Calu3 (cell line): ENCODE data around the gene FOXL2. TPM values are rescaled to one million over a fixed set of nuclear protein-coding genes. Genes with fewer than 3 reads are reported as not detected.
A peak's percentile ranks its signal among the peaks of the same experiment; 100 is the strongest.

Experiments used
- BruUV-seq: library from RNA; stranded (reverse); fragments of 400-500 nt; replicated peaks from 2 replicates; lab custom pipeline; 2021; lab: Mats Ljungman, UMichigan
- CTCF ChIA-PET: fragments of 300-600 bp; sonication (Branson Sonifier 250); formaldehyde crosslinking; loops from one replicate; lab custom pipeline; 2022; ENCODE audit warnings: antibody characterized with exemption; lab: Charles Lee
- DNase-seq: peaks from one replicate; pipeline ENCODE4 v3.0.0; 2022
- H3K27ac Mint-ChIP-seq: one replicate; pipeline ENCODE4 v1.8.0; 2022; ENCODE audit warnings: mixed read lengths; ENCODE audit not compliant: unreplicated experiment
- H3K27me3 Mint-ChIP-seq: one replicate; pipeline ENCODE4 v1.8.0; 2022; ENCODE audit warnings: mixed read lengths; ENCODE audit not compliant: unreplicated experiment
- H3K36me3 Mint-ChIP-seq: one replicate; pipeline ENCODE4 v1.8.0; 2022; ENCODE audit warnings: mild to moderate bottlenecking, moderate library complexity, mixed read lengths; ENCODE audit not compliant: insufficient read depth, unreplicated experiment
- H3K4me1 Mint-ChIP-seq: one replicate; pipeline ENCODE4 v1.8.0; 2022; ENCODE audit warnings: mild to moderate bottlenecking, low read depth, mixed read lengths; ENCODE audit not compliant: unreplicated experiment
- H3K4me3 Mint-ChIP-seq: one replicate; pipeline ENCODE4 v1.8.0; 2022; ENCODE audit warnings: mild to moderate bottlenecking, low read depth, moderate library complexity, mixed read lengths; ENCODE audit not compliant: unreplicated experiment
- H3K9me3 Mint-ChIP-seq: one replicate; pipeline ENCODE4 v1.8.0; 2022; ENCODE audit warnings: low read depth, mixed read lengths; ENCODE audit not compliant: unreplicated experiment
- CTCF ChIP-seq: fragments of 200-600 bp; IDR thresholded peaks from one replicate; pipeline ENCODE4 v1.8.0; 2022; ENCODE audit warnings: antibody characterized with exemption; ENCODE audit not compliant: unreplicated experiment
- intact Hi-C: fragments of 100-400 bp; cut with micrococcal nuclease; formaldehyde crosslinking; loops from one replicate; pipeline ENCODE4 v1.10.0; 2022; ENCODE audit not compliant: unreplicated experiment
- total RNA-seq: library from RNA; stranded (reverse); gene quantifications from 2 replicates; pipeline ENCODE4 v1.2.3, GENCODE V29; 2022

The FOXL2 gene
- total RNA-seq, 1 experiment from 2014 or later: 0.42 TPM

- Mint-ChIP-seq H3K27me3 (no peaks in the 10 kb centered on the region), H3K4me1 (peaks cover 19% of the 10 kb centered on the region), H3K9me3 (no peaks in the 10 kb centered on the region), H3K27ac (peak overlapping the region; percentile 53), H3K36me3 (peaks cover 18% of the 10 kb centered on the region), H3K4me3 (peak overlapping the region; percentile 71)
- intact Hi-C loops: loop anchor here (1.0 kb wide), 5 partner anchors 52 to 322 kb away; partner anchors contain the start of genes CEP70 and PIK3CB
- CTCF ChIA-PET: interaction anchor here (0.5 to 2.7 kb wide), 61 partner anchors 7 to 1968 kb away, joined by 3 to 94 read pairs (median 5); partner anchors contain the start of genes CEP70, FAIM and PIK3CB
- no TSS peak for BruUV-seq
- DNase-seq: peak; percentile 99
- peak; percentile 94 for TF ChIP-seq CTCF
Observed at GRCh38 chr3:138915503-138916498, 31.1 kb downstream of the FOXL2 start.

GRCh38 chr3:138914870-138915502 lies 32.0 kb downstream of the FOXL2 start:
- no peak for DNase-seq
- TF ChIP-seq CTCF: no peak
- Mint-ChIP-seq H3K4me3 (peak overlapping the region; percentile 71), H3K27me3 (no peaks in the 10 kb centered on the region), H3K9me3 (no peaks in the 10 kb centered on the region), H3K4me1 (peaks cover 19% of the 10 kb centered on the region), H3K36me3 (peaks cover 18% of the 10 kb centered on the region), H3K27ac (peak overlapping the region; percentile 53)
- intact Hi-C loops: loop anchor here (1.0 kb wide), 4 partner anchors 52 to 216 kb away; partner anchors contain the start of gene PIK3CB
- BruUV-seq: TSS peak; percentile 33
- CTCF ChIA-PET: interaction anchor here (0.6 to 2.7 kb wide), 51 partner anchors 8 to 1967 kb away, joined by 3 to 94 read pairs (median 6); partner anchors contain the start of genes CEP70, FAIM and PIK3CB

- Mint-ChIP-seq H3K4me3 (no peak overlapping the region), H3K36me3 (peaks cover 18% of the 10 kb centered on the region), H3K9me3 (no peaks in the 10 kb centered on the region), H3K27ac (no peak overlapping the region), H3K4me1 (peaks cover 19% of the 10 kb centered on the region), H3K27me3 (no peaks in the 10 kb centered on the region)
- TF ChIP-seq CTCF: no peak
- no peak for DNase-seq
- intact Hi-C loops: no loop called here
- no TSS peak for BruUV-seq
- CTCF ChIA-PET: interaction anchor here (2.3 kb wide), 1 partner anchor 51 kb away, joined by 5 read pairs; no protein-coding TSS in a partner anchor
Observed at GRCh38 chr3:138913766-138914165, 33.2 kb downstream of the FOXL2 start.

GRCh38 chr3:138912237-138912636 lies 34.7 kb downstream of the FOXL2 start:
- H3K9me3 Mint-ChIP-seq: no peaks in the 10 kb centered on the region
- H3K36me3 Mint-ChIP-seq: peaks cover 18% of the 10 kb centered on the region
- TF ChIP-seq CTCF: no peak
- DNase-seq: no peak
- CTCF ChIA-PET: interaction anchor here (1.0 to 1.8 kb wide), 3 partner anchors 11 to 210 kb away, joined by 3 to 5 read pairs (median 3); no protein-coding TSS in a partner anchor
- intact Hi-C loops: no loop called here
- no peak overlapping the region for H3K4me3 Mint-ChIP-seq
- H3K27me3 Mint-ChIP-seq: no peaks in the 10 kb centered on the region
- no peak overlapping the region for H3K27ac Mint-ChIP-seq
- H3K4me1 Mint-ChIP-seq: peaks cover 19% of the 10 kb centered on the region
- BruUV-seq: no TSS peak
